ENCODE results near the gene GBX1. TPM values are rescaled to one million over a fixed set of nuclear protein-coding genes. Genes with fewer than 3 reads are reported as not detected.
A peak's percentile ranks its signal among the peaks of the same experiment; 100 is the strongest.

GBX1 gene
- polyA plus RNA-seq, 2 of the 4 experiments (the other 2 are of a cell fraction) = not detected

- no peak overlapping the region for H3K4me2 ChIP-seq
- FAIRE-seq (no peak), DNase-seq (ENCODE audit: low read depth in 1 of 2, low spot score in 1 of 2) (no peak), ATAC-seq (no peak)
- no peak overlapping the region for H3K4me3 ChIP-seq
- peak overlapping the region in 1 of 2 experiments; percentile 73; a peak in 2 of 6 replicates for H3K27ac ChIP-seq
- TF ChIP-seq RAD21 (conservative IDR thresholded peaks at IDR 0.05 in 1 of 2, IDR thresholded peaks at IDR 0.05 in 1 of 2) (no peak), RCOR1 (IDR thresholded peaks at IDR 0.05; ENCODE audit: low read depth, low read length) (no peak), MAFK (IDR thresholded peaks at IDR 0.05; ENCODE audit: partially characterized antibody) (no peak), RFX5 (IDR thresholded peaks at IDR 0.05) (no peak)
- WGBS (ENCODE audit: missing lambda C conversion rate) = 90% methylated on average over 27 of the region's 27 CpGs
- ChIA-PET POLR2A (interaction anchor here (0.6 kb wide), 1 partner anchor 69 kb away, joined by 3 read pairs; no protein-coding TSS in a partner anchor), CTCF (interaction anchor here (0.9 to 1.8 kb wide), 9 partner anchors 9 to 218 kb away, joined by 3 to 6 read pairs (median 4); partner anchors contain the start of gene GBX1)
- H3K9me3 ChIP-seq = no peaks in the 10 kb centered on the region
- H3K4me1 ChIP-seq = peaks cover 32% of the 10 kb centered on the region
Observed at GRCh38 chr7:151116603-151117440, 50.7 kb downstream of the GBX1 start.

- CTCF ChIA-PET = interaction anchor here (0.9 to 2.7 kb wide), 9 partner anchors 8 to 188 kb away, joined by 3 to 10 read pairs (median 4); partner anchors contain the start of gene GBX1
- FAIRE-seq (no peak), DNase-seq (ENCODE audit: low read depth in 1 of 2, low spot score in 1 of 2) (no peak), ATAC-seq (peak in 1 of 2 experiments; percentile 2; a peak in 1 of 6 replicates)
- POLR2A ChIA-PET = no interaction called here
- peak overlapping the region in 1 of 2 experiments; percentile 73; a peak in 3 of 6 replicates for H3K27ac ChIP-seq
- TF ChIP-seq NR3C1 (IDR thresholded peaks at IDR 0.05) (no peak), EP300 (IDR thresholded peaks at IDR 0.05) (no peak), JUNB (IDR thresholded peaks at IDR 0.05) (no peak), SREBF2 (IDR thresholded peaks at IDR 0.05) (no peak)
- peak overlapping the region; percentile 25; the same call in 2 of the 3 replicates for H3K4me2 ChIP-seq
- no peaks in the 10 kb centered on the region for H3K9me3 ChIP-seq
- H3K4me3 ChIP-seq = no peak overlapping the region
- WGBS (ENCODE audit: missing lambda C conversion rate) = 90% methylated on average over 14 of the region's 14 CpGs
- peaks cover 37% of the 10 kb centered on the region for H3K4me1 ChIP-seq
Observed at GRCh38 chr7:151115836-151116418, 51.6 kb downstream of the GBX1 start.

DNA sequence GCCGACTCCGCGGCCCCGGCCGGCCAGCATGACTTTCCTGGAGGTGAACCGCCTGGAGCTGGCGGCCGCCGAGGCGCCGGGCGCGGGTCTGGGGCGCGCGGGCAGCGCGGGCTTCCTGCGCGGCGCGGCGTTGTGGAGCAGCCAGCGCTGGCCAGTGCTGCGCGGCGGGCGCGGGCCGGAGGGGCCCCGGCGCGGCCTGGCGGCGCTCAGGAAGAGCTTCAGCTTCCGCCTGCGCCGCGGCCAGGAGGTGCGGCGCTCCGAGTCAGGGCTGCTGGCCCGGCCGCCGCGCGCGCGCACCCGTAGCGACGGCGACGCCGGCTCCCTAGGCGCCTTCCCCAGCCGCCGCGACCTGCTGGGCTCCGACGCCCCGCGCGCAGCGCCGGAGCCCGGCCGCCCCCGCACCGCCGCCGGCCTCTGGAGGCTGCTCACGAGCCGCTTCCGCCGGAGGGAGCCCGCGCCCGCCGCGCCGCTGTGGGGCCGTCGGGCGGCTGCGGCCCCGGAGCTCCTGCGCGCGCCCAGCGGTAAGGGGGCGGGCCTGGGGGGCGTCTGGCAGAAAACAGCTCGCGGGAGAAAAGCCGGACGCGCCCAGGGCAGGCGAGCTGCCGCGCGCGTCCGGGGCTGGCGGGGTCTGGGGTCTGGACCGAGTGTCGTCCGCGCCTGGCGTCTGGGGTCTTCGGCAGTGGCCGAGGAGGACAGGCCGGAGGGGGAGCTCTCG lies 52.2 kb downstream of the GBX1 start:
- Histone ChIP-seq H3K4me1 (peaks cover 37% of the 10 kb centered on the region), H3K4me3 (no peak overlapping the region), H3K4me2 (no peak overlapping the region), H3K9me3 (no peaks in the 10 kb centered on the region), H3K27ac (peak overlapping the region in 1 of 2 experiments; percentile 73; a peak in 3 of 6 replicates)
- 96% methylated on average over 62 of the region's 114 CpGs for WGBS (ENCODE audit: missing lambda C conversion rate)
- ChIA-PET POLR2A (no interaction called here), CTCF (interaction anchor here (0.9 to 2.7 kb wide), 7 partner anchors 8 to 189 kb away, joined by 3 to 10 read pairs (median 4); no protein-coding TSS in a partner anchor)
- FAIRE-seq (no peak), DNase-seq (ENCODE audit: low read depth in 1 of 2, low spot score in 1 of 2) (no peak), ATAC-seq (no peak)
- no peak for TF ChIP-seq SREBF2 (IDR thresholded peaks at IDR 0.05)
- no peak for TF ChIP-seq HDAC2 (IDR thresholded peaks at IDR 0.05)
- TF ChIP-seq JUNB (IDR thresholded peaks at IDR 0.05) = no peak
- TF ChIP-seq TFCP2L1 (CRISPR knock-in tag; IDR thresholded peaks at IDR 0.05) = no peak
- no peak for TF ChIP-seq FOSL2 (IDR thresholded peaks at IDR 0.05)
- TF ChIP-seq FOSL2 (CRISPR knock-in tag; IDR thresholded peaks at IDR 0.05) = no peak
- TF ChIP-seq NFE2L2 (conservative IDR thresholded peaks at IDR 0.05; ENCODE audit: low read length) = no peak
- no peak for TF ChIP-seq EP300 (IDR thresholded peaks at IDR 0.05)
- TF ChIP-seq REST (IDR thresholded peaks at IDR 0.05) = no peak
- TF ChIP-seq BCL3 (IDR thresholded peaks at IDR 0.05) = no peak
- no peak for TF ChIP-seq RCOR1 (IDR thresholded peaks at IDR 0.05; ENCODE audit: low read depth, low read length)
- TF ChIP-seq, protein P1, sequence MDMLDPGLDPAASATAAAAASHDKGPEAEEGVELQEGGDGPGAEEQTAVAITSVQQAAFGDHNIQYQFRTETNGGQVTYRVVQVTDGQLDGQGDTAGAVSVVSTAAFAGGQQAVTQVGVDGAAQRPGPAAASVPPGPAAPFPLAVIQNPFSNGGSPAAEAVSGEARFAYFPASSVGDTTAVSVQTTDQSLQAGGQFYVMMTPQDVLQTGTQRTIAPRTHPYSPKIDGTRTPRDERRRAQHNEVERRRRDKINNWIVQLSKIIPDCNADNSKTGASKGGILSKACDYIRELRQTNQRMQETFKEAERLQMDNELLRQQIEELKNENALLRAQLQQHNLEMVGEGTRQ (IDR thresholded peaks at IDR 0.05) = no peak
- TF ChIP-seq, protein P2, sequence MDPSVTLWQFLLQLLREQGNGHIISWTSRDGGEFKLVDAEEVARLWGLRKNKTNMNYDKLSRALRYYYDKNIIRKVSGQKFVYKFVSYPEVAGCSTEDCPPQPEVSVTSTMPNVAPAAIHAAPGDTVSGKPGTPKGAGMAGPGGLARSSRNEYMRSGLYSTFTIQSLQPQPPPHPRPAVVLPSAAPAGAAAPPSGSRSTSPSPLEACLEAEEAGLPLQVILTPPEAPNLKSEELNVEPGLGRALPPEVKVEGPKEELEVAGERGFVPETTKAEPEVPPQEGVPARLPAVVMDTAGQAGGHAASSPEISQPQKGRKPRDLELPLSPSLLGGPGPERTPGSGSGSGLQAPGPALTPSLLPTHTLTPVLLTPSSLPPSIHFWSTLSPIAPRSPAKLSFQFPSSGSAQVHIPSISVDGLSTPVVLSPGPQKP (IDR thresholded peaks at IDR 0.05; ENCODE audit: low read depth, low read length) = no peak
- no peak for TF ChIP-seq POLR2A (IDR thresholded peaks at IDR 0.05; ENCODE audit: low read length)
